GM18519 (cell line): ENCODE results near the gene CALML5.

ENCODE experiments used
- ATAC-seq: cut with Tn5 transposase; IDR thresholded peaks from one replicate; pipeline ENCODE4 v1.9.1; 2021; ENCODE audit warnings: mild to moderate bottlenecking, moderate library complexity; ENCODE audit not compliant: unreplicated experiment, low FRiP score

The CALML5 gene

GRCh38 chr10:5499493-5500140, at the start of gene CALML5:
TSS of gene CALML5 (minus strand) at chr10:5499570. CDS start at chr10:5499438, 132 bp downstream.
- ATAC-seq = no peak

- no peak for ATAC-seq
Observed at GRCh38 chr10:5547931-5548660, 48.7 kb upstream of the CALML5 start.

- ATAC-seq = no peak
Observed at GRCh38 chr10:5547681-5547930, 48.2 kb upstream of the CALML5 start.

GRCh38 chr10:5546891-5547680, 47.7 kb upstream of the CALML5 start:
- no peak for ATAC-seq

GRCh38 chr10:5545778-5546710, 46.7 kb upstream of the CALML5 start:
- no peak for ATAC-seq

GRCh38 chr10:5545426-5545777, 46.0 kb upstream of the CALML5 start:
- no peak for ATAC-seq

- no peak for ATAC-seq
Observed at GRCh38 chr10:5545011-5545410, 45.6 kb upstream of the CALML5 start.

GRCh38 chr10:5544216-5544805, 44.9 kb upstream of the CALML5 start:
- no peak for ATAC-seq

- ATAC-seq = no peak
Observed at GRCh38 chr10:5543623-5544022, 44.3 kb upstream of the CALML5 start.

- ATAC-seq = no peak
Observed at GRCh38 chr10:5542100-5542499, 42.7 kb upstream of the CALML5 start.

GRCh38 chr10:5540891-5541290, 41.5 kb upstream of the CALML5 start:
- ATAC-seq = no peak

- ATAC-seq = no peak
Observed at GRCh38 chr10:5540080-5540479, 40.7 kb upstream of the CALML5 start.

- no peak for ATAC-seq
Observed at GRCh38 chr10:5538892-5539651, 39.7 kb upstream of the CALML5 start.

- ATAC-seq = no peak
Observed at GRCh38 chr10:5538446-5538845, 39.1 kb upstream of the CALML5 start.

GRCh38 chr10:5537684-5538083, 38.3 kb upstream of the CALML5 start:
- ATAC-seq = no peak

GRCh38 chr10:5536486-5537081, 37.2 kb upstream of the CALML5 start:
- ATAC-seq = no peak

GRCh38 chr10:5534880-5535856, 35.8 kb upstream of the CALML5 start:
- no peak for ATAC-seq
